Stomach (tissue), 4 donors: ENCODE measurements around the gene CAPZB.

Source experiments
- CTCF ChIP-seq, 7 experiments: fragments of 450-650 bp in 4 of 7; fragments of 200-600 bp in 3 of 7; sonication (generic) in 3 of 7; IDR thresholded peaks; one replicate each; pipeline ENCODE4 v1.5.1; 2016 to 2019; ENCODE audit warnings: antibody characterized with exemption in 7 of 7, control low read depth in 2 of 7, mild to moderate bottlenecking in 1 of 7
- EP300 ChIP-seq: sonication (generic); formaldehyde crosslinking; IDR thresholded peaks from one replicate; pipeline ENCODE4 v1.6.1; 2017; ENCODE audit warnings: antibody characterized with exemption
- POLR2A ChIP-seq, 4 donors: fragments of 450-650 bp; IDR thresholded peaks; one replicate each; pipeline ENCODE4 v1.6.1; 2016; ENCODE audit warnings: antibody characterized with exemption in 4 of 4, control low read depth in 2 of 4, mild to moderate bottlenecking in 1 of 4, moderate library complexity in 1 of 4
- POLR2AphosphoS5 ChIP-seq, 3 donors: sonication (generic); formaldehyde crosslinking; IDR thresholded peaks; one replicate each; pipeline ENCODE4 v1.6.1; 2016; ENCODE audit warnings: antibody characterized with exemption in 3 of 3

- no peak for TF ChIP-seq POLR2A (IDR thresholded peaks at IDR 0.05)
- no peak for TF ChIP-seq CTCF (IDR thresholded peaks at IDR 0.05)
- no peak for TF ChIP-seq EP300
- no peak for TF ChIP-seq POLR2AphosphoS5 (IDR thresholded peaks at IDR 0.05)
Measured at GRCh38 chr1:19360843-19361610, 124.3 kb downstream of the CAPZB start.
